A549 (cell line): ENCODE data around the gene NLK. TPM values are rescaled to one million over a fixed set of nuclear protein-coding genes. Genes with fewer than 3 reads are reported as not detected.

Source experiments
- ATAC-seq, 2 experiments: fragments of 200-7000 bp in 1 of 2; fragments of >200 bp in 1 of 2; cut with Nextera tagmentation in 1 of 2; cut with Tn5 transposase in 1 of 2; 3 replicates each; pipeline versions ENCODE4 v1.8.0 to v1.9.1; 2018 to 2020; ENCODE audit warnings: mild to moderate bottlenecking in 1 of 2, moderate library complexity in 1 of 2
- CTCF ChIA-PET: fragments of 300-600 bp; sonication (Branson Sonifier 250); formaldehyde crosslinking; extraction: SDS; loops from one replicate; lab custom pipeline; 2021; ENCODE audit warnings: antibody characterized with exemption, inconsistent platforms; lab: Yijun Ruan, JAX
- POLR2A ChIA-PET: fragments of 350-600 bp; formaldehyde crosslinking; extraction: SDS; loops from one replicate; lab custom pipeline; 2021; ENCODE audit warnings: antibody characterized with exemption, inconsistent platforms; lab: Yijun Ruan, JAX
- DNase-seq, 2 experiments: peaks; one replicate each; pipeline versions ENCODE4 v3.0.0 to v3.0.0-alpha.2; 2011 to 2016; ENCODE audit warnings: low read depth in 1 of 2, low spot score in 1 of 2
- FAIRE-seq: peaks from 2 replicates; lab custom pipeline; 2011; peaks lifted over from hg19 to GRCh38; lab: Jason Lieb, UNC
- H3K27ac ChIP-seq, 2 experiments: fragments of >200 bp; sonication (Bioruptor Twin); formaldehyde crosslinking; 3 replicates each; pipeline ENCODE4 v1.5.1; 2016 to 2017
- H3K4me1 ChIP-seq: fragments of >200 bp; sonication (Bioruptor Twin); formaldehyde crosslinking; 3 replicates; pipeline ENCODE4 v1.6.1; 2016
- H3K4me2 ChIP-seq: fragments of >200 bp; sonication (Bioruptor Twin); formaldehyde crosslinking; 3 replicates; pipeline ENCODE4 v1.6.1; 2016
- H3K4me3 ChIP-seq: fragments of >200 bp; sonication (Bioruptor Twin); formaldehyde crosslinking; 3 replicates; pipeline ENCODE4 v1.5.1; 2016
- H3K9me3 ChIP-seq: fragments of >200 bp; sonication (Bioruptor Twin); formaldehyde crosslinking; 3 replicates; pipeline ENCODE4 v1.6.1; 2016
- ATOH8 ChIP-seq: fragments of 250-450 bp; sonication (Bioruptor Pico); IDR thresholded peaks from 2 replicates; pipeline ENCODE4 v1.5.0; 2020; ENCODE audit warnings: low read depth, mild to moderate bottlenecking, moderate library complexity
- CBX8 ChIP-seq: fragments of 200-600 bp; sonication (generic); IDR thresholded peaks from 2 replicates; pipeline ENCODE4 v1.6.1; 2016
- CHD2 ChIP-seq: fragments of 150-350 bp; IDR thresholded peaks from 2 replicates; pipeline ENCODE4 v1.6.1; 2014; ENCODE audit warnings: low read length; ENCODE audit not compliant: partially characterized antibody
- CTCF ChIP-seq: fragments of >200 bp; sonication (Bioruptor Twin); formaldehyde crosslinking; IDR thresholded peaks from 3 replicates; pipeline ENCODE4 v1.5.1; 2016
- EHF ChIP-seq: fragments of 250-450 bp; sonication (Bioruptor Pico); IDR thresholded peaks from 2 replicates; pipeline ENCODE4 v1.5.0; 2020; ENCODE audit warnings: mild to moderate bottlenecking
- EHMT2 ChIP-seq: fragments of 200-600 bp; sonication (generic); IDR thresholded peaks from 2 replicates; pipeline ENCODE4 v1.6.1; 2016; ENCODE audit warnings: antibody characterized with exemption, low read depth, mild to moderate bottlenecking, moderate library complexity
- ELK1 ChIP-seq: fragments of 150-350 bp; IDR thresholded peaks from 2 replicates; pipeline ENCODE4 v1.6.1; 2014; ENCODE audit warnings: low read depth, mild to moderate bottlenecking, low read length
- HES2 ChIP-seq: fragments of >200 bp; sonication (Bioruptor Twin); formaldehyde crosslinking; IDR thresholded peaks from 2 replicates; pipeline ENCODE4 v1.6.1; 2016
- HEYL ChIP-seq: fragments of 250-450 bp; sonication (Bioruptor Pico); IDR thresholded peaks from 2 replicates; pipeline ENCODE4 v1.8.0; 2021; ENCODE audit warnings: mild to moderate bottlenecking, moderate library complexity
- JUN ChIP-seq, 2 experiments: fragments of >200 bp; sonication (Bioruptor Twin); formaldehyde crosslinking; IDR thresholded peaks; 2 replicates in 1 of 2; 3 replicates in 1 of 2; pipeline ENCODE4 v1.6.1; 2016 to 2017
- JUNB ChIP-seq: fragments of >200 bp; sonication (Bioruptor Twin); formaldehyde crosslinking; IDR thresholded peaks from 2 replicates; pipeline ENCODE4 v1.6.1; 2016
- MAFK ChIP-seq: fragments of 450-650 bp; IDR thresholded peaks from 2 replicates; pipeline ENCODE4 v1.6.1; 2014; ENCODE audit not compliant: partially characterized antibody
- MAZ ChIP-seq: fragments of 150-350 bp; IDR thresholded peaks from 2 replicates; pipeline ENCODE4 v1.6.1; 2014; ENCODE audit warnings: antibody characterized with exemption, low read depth, low read length, borderline replicate concordance
- NPAS2 ChIP-seq: fragments of 250-450 bp; sonication (Bioruptor Pico); IDR thresholded peaks from 2 replicates; pipeline ENCODE4 v1.8.0; 2022; ENCODE audit warnings: mild to moderate bottlenecking, moderate library complexity, borderline replicate concordance
- POLR2AphosphoS2 ChIP-seq: conservative IDR thresholded peaks from 2 replicates; pipeline ENCODE4 v1.6.1; 2012; ENCODE audit warnings: low read length, improper control_type of control experiment, inconsistent platforms
- RAD21 ChIP-seq, 2 experiments: fragments of >200 bp in 1 of 2; sonication (Bioruptor Twin) in 1 of 2; formaldehyde crosslinking in 1 of 2; IDR thresholded peaks in 1 of 2; conservative IDR thresholded peaks in 1 of 2; 2 replicates in 1 of 2; 3 replicates in 1 of 2; pipeline ENCODE4 v1.6.1; 2012 to 2018; ENCODE audit warnings: inconsistent platforms in 1 of 2
- REST ChIP-seq: fragments of 200-600 bp; sonication (generic); IDR thresholded peaks from 2 replicates; pipeline ENCODE4 v1.6.1; 2016; ENCODE audit warnings: antibody characterized with exemption, mild to moderate bottlenecking, moderate library complexity
- SMC3 ChIP-seq: fragments of >200 bp; sonication (Bioruptor Twin); formaldehyde crosslinking; IDR thresholded peaks from 3 replicates; pipeline ENCODE4 v1.6.1; 2018; ENCODE audit warnings: inconsistent platforms
- SREBF2 ChIP-seq: fragments of 450-650 bp; IDR thresholded peaks from 2 replicates; pipeline ENCODE4 v1.6.1; 2014; ENCODE audit warnings: mild to moderate bottlenecking, moderate library complexity
- TP53 ChIP-seq: fragments of 250-450 bp; sonication (Bioruptor Pico); IDR thresholded peaks from 2 replicates; pipeline ENCODE4 v1.5.0; 2021; ENCODE audit warnings: mild to moderate bottlenecking, moderate library complexity
- USF2 ChIP-seq: fragments of 450-650 bp; IDR thresholded peaks from 2 replicates; pipeline ENCODE4 v1.6.1; 2014; ENCODE audit warnings: antibody characterized with exemption
- ZC3H11A ChIP-seq: fragments of 450-650 bp; IDR thresholded peaks from 2 replicates; pipeline ENCODE4 v1.6.1; 2014; ENCODE audit warnings: antibody characterized with exemption, mild to moderate bottlenecking
- WGBS: methylation state at CpG from one replicate; pipeline ENCODE4 v1.1.6; 2017; ENCODE audit errors: missing lambda C conversion rate; 5-methylcytosine and 5-hydroxymethylcytosine counted together
- polyA plus RNA-seq, 4 experiments: library from polyadenylated mRNA; depleted of rRNA in 3 of 4; stranded (reverse); fragments of >200 nt; fragmentation: RNase III in 1 of 4; extraction: RNeasy Plus Mini Kit Qiagen cat#74134 plus additional on column Dnase treatment in 1 of 4; gene quantifications; 2 replicates in 3 of 4; 3 replicates in 1 of 4; pipeline ENCODE4 v1.2.3, GENCODE V29; 2011 to 2017

NLK gene
- polyA plus RNA-seq, 2 of the 4 experiments (the other 2 are of a cell fraction): 11.8 to 26.5 TPM

GRCh38 chr17:28160610-28161009, 118.1 kb downstream of the NLK start:
- Histone ChIP-seq H3K27ac (no peak overlapping the region), H3K4me3 (no peak overlapping the region), H3K4me1 (no peaks in the 10 kb centered on the region), H3K9me3 (no peaks in the 10 kb centered on the region), H3K4me2 (no peak overlapping the region)
- TF ChIP-seq MAFK (no peak), SMC3 (no peak), ELK1 (no peak), CBX8 (no peak), ATOH8 (CRISPR knock-in tag) (no peak), ZC3H11A (no peak), HEYL (CRISPR knock-in tag) (no peak), HES2 (no peak), NPAS2 (CRISPR knock-in tag) (no peak), JUN (IDR thresholded peaks at IDR 0.05) (no peak), POLR2AphosphoS2 (no peak), EHF (no peak)
- ChIA-PET CTCF (interaction anchor here (1.1 to 1.5 kb wide), 3 partner anchors 12 to 91 kb away, joined by 3 to 4 read pairs (median 3); no protein-coding TSS in a partner anchor), POLR2A (no interaction called here)
- FAIRE-seq (peak; percentile 91), DNase-seq (no peak), ATAC-seq (no peak)
- 88% methylated on average over 2 of the region's 2 CpGs for WGBS

- no peak for FAIRE-seq
- ChIA-PET POLR2A (no interaction called here), CTCF (interaction anchor here (1.1 to 1.5 kb wide), 3 partner anchors 13 to 90 kb away, joined by 3 to 4 read pairs (median 3); no protein-coding TSS in a partner anchor)
- Histone ChIP-seq H3K27ac (no peak overlapping the region), H3K4me2 (no peak overlapping the region), H3K4me1 (no peaks in the 10 kb centered on the region), H3K9me3 (no peaks in the 10 kb centered on the region), H3K4me3 (no peak overlapping the region)
- TF ChIP-seq SREBF2 (no peak), CHD2 (no peak), JUNB (no peak), SMC3 (no peak), EHF (no peak), EHMT2 (no peak), CTCF (no peak), HES2 (no peak), MAFK (no peak), REST (no peak), MAZ (no peak), USF2 (no peak), TP53 (CRISPR knock-in tag) (no peak), RAD21 (conservative IDR thresholded peaks at IDR 0.05 in 1 of 2, IDR thresholded peaks at IDR 0.05 in 1 of 2) (no peak)
- ATAC-seq: no peak
- DNase-seq: no peak
- 88% methylated on average over 4 of the region's 4 CpGs for WGBS
These were observed 118.8 kb downstream of the NLK start for GRCh38 chr17:28161311-28161710.
